GOT3 (cell line): ENCODE measurements around the gene LRRC42.

Experiments used
- DNase-seq: peaks from one replicate; lab custom pipeline; 2025; ENCODE audit warnings: mixed read lengths; lab: John Stamatoyannopoulos, UW

The LRRC42 gene

GRCh38 chr1:53942127-53942957 lies 3.8 kb upstream of the LRRC42 start:
- DNase-seq = no peak

- no peak for DNase-seq
Measured at GRCh38 chr1:53943090-53943489, 3.1 kb upstream of the LRRC42 start.

- DNase-seq = no peak
Measured at GRCh38 chr1:53943490-53944043, 2.6 kb upstream of the LRRC42 start.

- no peak for DNase-seq
Measured at GRCh38 chr1:53944469-53945182, 1.5 kb upstream of the LRRC42 start.

- DNase-seq = no peak
Measured at GRCh38 chr1:53945183-53945432, 1.0 kb upstream of the LRRC42 start.

GRCh38 chr1:53945433-53946251 lies 508 bp upstream of the LRRC42 start, which contains the start of gene IFT25:
Gene IFT25, minus strand, starts transcription at chr1:53945699. Its CDS starts 5,617 bp downstream, at chr1:53940082.
- peak; percentile 95 for DNase-seq

- no peak for DNase-seq
Measured at GRCh38 chr1:53947172-53947907, 1.2 kb downstream of the LRRC42 start.

- no peak for DNase-seq
Measured at GRCh38 chr1:53948291-53948690, 2.1 kb downstream of the LRRC42 start.

GRCh38 chr1:53949023-53949990 lies 3.2 kb downstream of the LRRC42 start:
- no peak for DNase-seq

- DNase-seq = no peak
Measured at GRCh38 chr1:53951697-53952096, 5.5 kb downstream of the LRRC42 start.

GRCh38 chr1:53954128-53954527 lies 8.0 kb downstream of the LRRC42 start:
- no peak for DNase-seq

GRCh38 chr1:53956308-53957168 lies 10.4 kb downstream of the LRRC42 start:
- DNase-seq = no peak

- no peak for DNase-seq
Measured at GRCh38 chr1:53957194-53957818, 11.2 kb downstream of the LRRC42 start.

- DNase-seq = no peak
Measured at GRCh38 chr1:53959664-53960250, 13.6 kb downstream of the LRRC42 start.

- no peak for DNase-seq
Measured at GRCh38 chr1:53962395-53962794, 16.2 kb downstream of the LRRC42 start.

GRCh38 chr1:53963460-53963859 lies 17.3 kb downstream of the LRRC42 start:
- no peak for DNase-seq

- DNase-seq = no peak
Measured at GRCh38 chr1:53964109-53964508, 18.0 kb downstream of the LRRC42 start.

GRCh38 chr1:53966794-53967193 lies 20.6 kb downstream of the LRRC42 start:
- no peak for DNase-seq
